ENCODE measurements around the gene RASAL1.

GRCh38 chr12:113159937-113160336, 24.4 kb upstream of the RASAL1 start:
- TF ChIP-seq, protein P1, sequence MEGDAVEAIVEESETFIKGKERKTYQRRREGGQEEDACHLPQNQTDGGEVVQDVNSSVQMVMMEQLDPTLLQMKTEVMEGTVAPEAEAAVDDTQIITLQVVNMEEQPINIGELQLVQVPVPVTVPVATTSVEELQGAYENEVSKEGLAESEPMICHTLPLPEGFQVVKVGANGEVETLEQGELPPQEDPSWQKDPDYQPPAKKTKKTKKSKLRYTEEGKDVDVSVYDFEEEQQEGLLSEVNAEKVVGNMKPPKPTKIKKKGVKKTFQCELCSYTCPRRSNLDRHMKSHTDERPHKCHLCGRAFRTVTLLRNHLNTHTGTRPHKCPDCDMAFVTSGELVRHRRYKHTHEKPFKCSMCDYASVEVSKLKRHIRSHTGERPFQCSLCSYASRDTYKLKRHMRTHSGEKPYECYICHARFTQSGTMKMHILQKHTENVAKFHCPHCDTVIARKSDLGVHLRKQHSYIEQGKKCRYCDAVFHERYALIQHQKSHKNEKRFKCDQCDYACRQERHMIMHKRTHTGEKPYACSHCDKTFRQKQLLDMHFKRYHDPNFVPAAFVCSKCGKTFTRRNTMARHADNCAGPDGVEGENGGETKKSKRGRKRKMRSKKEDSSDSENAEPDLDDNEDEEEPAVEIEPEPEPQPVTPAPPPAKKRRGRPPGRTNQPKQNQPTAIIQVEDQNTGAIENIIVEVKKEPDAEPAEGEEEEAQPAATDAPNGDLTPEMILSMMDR (IDR thresholded peaks at IDR 0.05; ENCODE audit: low read depth, low read length), result no peak
- no peak for TF ChIP-seq EZH2phosphoT487 (IDR thresholded peaks at IDR 0.05; ENCODE audit: low read depth)
